ENCODE results near the gene C1orf146.
"Not testable (repeated sequence)": the region's sequence is repeated elsewhere in the genome, so short reads cannot be mapped to it uniquely, and the experiment has no call there.

The C1orf146 gene

DNA sequence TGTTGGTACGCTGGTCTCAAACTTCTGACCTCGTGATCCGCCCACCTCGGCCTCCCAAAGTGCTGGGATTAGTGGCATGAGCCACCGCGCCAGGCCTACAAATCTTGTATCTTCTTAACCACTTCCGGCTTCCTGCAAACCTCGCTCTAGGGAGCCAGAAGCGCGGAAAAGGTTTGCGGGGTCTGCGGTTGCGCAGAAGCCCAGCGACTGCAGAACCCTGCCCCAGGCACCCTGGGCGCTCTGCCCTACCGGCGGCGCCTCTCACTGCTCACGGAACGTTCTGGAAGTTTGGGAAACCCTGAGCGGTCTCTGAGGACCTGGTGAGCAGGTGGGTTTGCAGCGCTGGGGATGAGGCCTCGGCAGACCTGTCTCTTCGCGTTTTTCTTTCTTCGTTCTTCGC is at the start of gene C1orf146:
TSS of gene C1orf146 (plus strand) at position 195 of the 400 bp plus-strand sequence. CDS start 13,506 bp downstream, outside the sequence.
- no peak for FAIRE-seq

DNA sequence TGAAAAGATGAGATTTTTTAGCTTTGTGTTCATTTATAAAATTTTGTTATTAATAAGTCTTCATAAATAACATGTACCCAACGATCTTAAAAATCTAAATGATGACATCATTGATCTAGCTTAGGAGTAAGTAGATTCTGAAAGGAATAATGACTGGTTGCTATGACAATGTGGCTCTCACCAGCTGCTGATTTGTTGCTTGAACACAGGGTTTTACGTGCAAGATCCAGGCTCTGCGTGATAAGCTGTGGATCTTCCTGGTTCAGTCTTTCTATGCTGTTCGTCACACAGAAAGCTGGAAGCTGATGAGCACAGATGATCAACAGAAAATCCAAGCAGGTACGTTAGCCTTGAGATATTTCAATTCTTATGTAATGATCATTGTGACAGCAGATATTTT is 49.1 kb upstream of the C1orf146 start:
- FAIRE-seq: no peak

DNA sequence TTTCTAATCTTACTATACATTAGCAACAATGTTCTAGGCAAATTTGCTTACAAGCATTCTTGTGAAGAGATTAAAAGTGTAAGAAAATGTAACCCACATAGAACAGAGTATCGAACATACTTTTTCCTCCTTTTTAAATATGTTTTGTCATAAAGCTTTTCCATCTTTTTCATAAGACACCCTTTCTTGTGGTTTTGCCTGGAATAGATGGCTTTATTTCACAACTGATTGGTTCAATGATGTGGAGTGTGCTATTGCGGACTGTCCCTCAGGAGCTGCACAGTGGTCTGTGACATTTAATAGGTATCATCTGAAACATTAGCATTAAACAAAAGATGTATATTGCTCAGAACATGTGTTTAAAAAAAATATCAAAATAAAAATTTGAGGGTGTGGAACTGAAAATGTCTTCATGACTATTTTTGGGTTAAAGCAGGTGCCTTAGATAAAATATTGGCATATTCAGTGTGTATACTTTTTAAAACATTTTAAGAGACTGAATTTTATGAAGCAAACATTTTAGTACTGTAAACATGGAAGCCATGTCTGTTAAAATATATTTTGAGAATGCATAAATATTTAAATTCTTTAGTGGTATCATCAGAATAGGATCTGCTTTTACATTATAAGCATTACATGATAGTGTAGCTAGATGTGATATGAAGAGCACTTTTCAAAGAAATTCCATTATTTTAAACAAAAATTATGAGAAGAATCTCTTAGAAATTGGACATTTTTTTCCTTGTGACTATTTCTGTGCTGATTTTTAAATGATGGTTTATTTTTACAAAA is 48.3 kb upstream of the C1orf146 start:
- no peak for FAIRE-seq

- FAIRE-seq: no peak
These were observed 33.1 kb upstream of the C1orf146 start for GRCh38 chr1:92184632-92185031.

GRCh38 chr1:92186081-92186480 is 31.6 kb upstream of the C1orf146 start:
- no peak for FAIRE-seq

- no peak for FAIRE-seq
These were observed 29.1 kb upstream of the C1orf146 start for GRCh38 chr1:92188436-92189255.

GRCh38 chr1:92191726-92192125 is 26.0 kb upstream of the C1orf146 start:
- FAIRE-seq: no peak

GRCh38 chr1:92192246-92192645 is 25.5 kb upstream of the C1orf146 start:
- FAIRE-seq: no peak

GRCh38 chr1:92194511-92194910 is 23.2 kb upstream of the C1orf146 start:
- no peak for FAIRE-seq

DNA sequence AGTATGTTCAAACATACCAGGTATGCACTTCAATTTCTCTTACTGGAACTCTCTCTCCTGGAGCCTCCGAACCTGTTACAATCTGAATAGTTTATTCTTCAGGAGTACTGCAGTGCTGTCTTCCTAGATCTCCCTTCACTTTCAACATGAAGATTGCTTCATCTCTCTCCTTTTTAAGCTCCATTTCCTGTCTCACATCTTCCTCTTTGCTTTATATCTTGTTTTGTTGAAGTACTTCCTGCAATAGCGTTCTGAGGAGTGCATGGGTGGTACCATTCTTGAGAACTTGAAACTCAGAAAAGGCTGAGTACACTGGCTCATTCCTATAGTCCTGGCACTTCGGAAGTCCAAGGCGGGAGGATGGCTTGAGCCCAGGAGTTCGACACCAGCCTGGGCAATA is 15.7 kb upstream of the C1orf146 start:
- no peak for FAIRE-seq

DNA sequence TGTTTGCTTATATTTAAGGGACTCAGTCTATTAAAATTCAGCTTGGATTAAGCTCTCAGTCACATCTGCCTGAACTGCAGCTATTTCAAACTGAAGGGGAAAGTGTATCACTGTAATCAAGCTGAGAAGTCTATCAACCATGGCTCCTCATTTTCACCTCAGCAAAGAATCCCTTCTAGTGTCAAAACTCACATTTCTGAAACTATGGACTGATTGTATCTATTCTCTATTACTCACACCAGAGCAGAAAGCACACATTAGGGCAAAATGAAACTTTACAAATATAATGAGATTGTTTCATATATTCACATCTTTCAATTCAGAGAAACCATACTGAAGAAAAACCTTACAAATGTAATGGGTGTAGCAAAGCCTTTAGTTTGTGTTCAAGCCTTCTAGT is 14.6 kb upstream of the C1orf146 start:
- FAIRE-seq: no peak

DNA sequence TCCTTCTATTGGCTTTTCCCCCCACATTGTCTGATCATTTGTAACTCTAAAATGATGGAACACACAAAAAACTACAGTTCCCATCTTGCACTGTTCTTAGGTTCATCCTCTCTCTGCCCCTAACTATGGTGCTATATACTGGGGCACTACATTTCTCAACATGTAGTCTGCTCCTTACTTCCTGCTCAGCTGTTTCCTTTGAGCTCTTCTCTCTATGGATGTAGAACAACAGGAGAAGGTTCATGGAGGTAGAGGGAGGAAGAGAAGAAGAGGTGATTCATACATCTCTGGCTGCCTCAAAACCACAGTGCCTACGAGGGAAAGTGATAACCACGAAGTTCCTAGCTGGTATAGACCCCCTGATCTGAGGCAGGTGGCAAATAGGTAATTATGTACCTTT is 7.0 kb upstream of the C1orf146 start:
- FAIRE-seq: no peak

DNA sequence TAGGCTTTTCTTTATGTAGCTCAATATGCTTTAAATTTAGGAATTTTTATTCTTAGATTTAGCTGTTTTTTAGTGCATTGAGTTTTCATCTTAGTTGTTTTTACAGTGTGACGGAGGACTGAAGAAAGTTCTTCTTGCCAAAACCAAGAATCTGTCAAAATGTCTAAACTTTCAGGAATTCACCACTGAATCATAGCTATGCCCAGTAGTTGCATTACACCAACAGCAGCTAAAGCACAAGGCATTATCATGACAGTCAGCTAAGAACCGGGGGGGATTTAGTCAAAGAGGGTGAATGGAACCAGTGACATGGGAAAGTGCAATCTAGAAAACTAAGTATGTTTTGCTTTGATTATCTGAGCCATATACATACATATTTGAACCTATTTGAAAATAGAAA is 6.5 kb upstream of the C1orf146 start:
- FAIRE-seq: no peak

- FAIRE-seq: no peak
These were observed 844 bp downstream of the C1orf146 start for GRCh38 chr1:92218559-92218958.

DNA sequence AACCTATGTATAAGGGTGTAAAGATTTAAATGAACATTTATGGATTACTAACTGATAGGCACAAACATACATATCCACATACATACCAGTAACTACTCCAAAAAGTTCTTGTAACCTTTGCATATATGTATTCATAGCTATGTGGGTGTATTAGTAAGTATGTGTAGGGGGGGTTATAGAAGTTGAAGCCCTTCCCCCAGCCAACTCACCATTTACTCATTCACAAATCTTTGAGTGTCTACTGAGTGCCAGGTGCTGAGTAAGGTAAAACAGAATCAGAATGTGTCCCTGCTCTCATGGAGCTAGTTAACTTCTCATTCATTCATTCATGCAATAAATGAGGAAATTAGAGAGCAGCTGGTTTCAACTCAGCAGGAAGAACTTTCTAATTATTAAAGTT is 1.3 kb downstream of the C1orf146 start:
- FAIRE-seq: no peak

DNA sequence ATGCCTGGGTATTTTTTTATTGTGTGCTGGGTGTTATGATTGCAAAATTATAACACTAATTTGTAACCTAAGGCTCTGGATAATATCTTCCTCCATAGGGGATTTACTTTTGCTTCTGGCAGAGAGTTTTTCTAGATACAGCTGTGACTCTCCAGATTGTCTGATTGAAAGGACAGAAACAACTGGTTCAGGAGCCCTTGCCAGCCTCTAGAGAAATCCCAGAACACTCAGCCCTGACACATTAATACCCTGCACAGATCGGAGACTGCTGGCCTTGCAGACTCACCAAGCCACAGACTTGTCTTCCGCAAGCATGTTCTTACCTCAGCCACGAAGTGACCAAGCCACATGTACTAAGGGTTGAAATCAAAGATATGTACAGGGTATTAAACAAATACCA is 10.7 kb downstream of the C1orf146 start:
- no peak for FAIRE-seq

- no peak for FAIRE-seq
These were observed 13.0 kb downstream of the C1orf146 start for GRCh38 chr1:92230736-92231135.

DNA sequence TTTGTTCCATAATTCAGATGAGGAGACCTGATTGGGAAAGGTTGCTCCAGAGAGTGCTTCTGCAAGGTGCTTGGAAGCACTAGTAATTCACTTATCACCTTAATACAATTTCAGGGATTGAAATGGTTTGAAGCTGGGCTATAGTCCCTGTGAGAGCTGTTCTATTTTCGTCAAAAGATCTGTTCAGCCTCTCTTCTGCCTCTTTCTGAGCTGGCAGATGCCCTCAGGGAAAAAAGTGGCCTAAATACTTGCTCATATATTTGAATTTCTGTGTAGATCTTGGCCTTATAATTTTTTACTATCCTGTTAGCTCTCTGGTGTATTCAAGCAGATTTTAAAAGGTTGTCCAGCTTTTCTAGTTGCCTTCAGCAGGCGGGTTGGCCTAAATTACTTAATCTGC is 22.3 kb downstream of the C1orf146 start:
- no peak for FAIRE-seq

GRCh38 chr1:92244376-92244775 is 26.7 kb downstream of the C1orf146 start:
- no peak for FAIRE-seq

- FAIRE-seq: not testable (repeated sequence)
These were observed 37.0 kb downstream of the C1orf146 start for GRCh38 chr1:92254714-92255113.

GRCh38 chr1:92259350-92259749 is 41.6 kb downstream of the C1orf146 start:
- FAIRE-seq: no peak

DNA sequence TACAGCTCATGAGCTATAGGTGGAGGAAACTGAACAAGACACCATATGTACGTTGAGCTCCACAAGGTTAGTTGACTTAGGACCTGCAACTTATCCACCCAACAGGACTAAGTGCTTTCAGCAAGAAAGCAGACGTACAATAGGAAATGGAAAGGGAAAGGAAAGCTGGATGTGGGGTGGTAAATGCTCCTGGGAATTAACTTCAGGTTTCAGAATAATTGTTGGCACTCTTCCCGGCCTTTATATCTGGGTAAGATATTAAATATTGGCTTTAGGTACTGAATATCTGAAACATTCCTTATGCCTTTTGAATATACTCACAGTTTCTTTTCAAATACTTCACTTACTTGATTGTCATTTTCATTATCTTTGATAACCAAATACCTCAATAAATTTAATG is 44.8 kb downstream of the C1orf146 start:
- FAIRE-seq: no peak

- FAIRE-seq: no peak
These were observed 55.3 kb downstream of the C1orf146 start for GRCh38 chr1:92273039-92273438.

DNA sequence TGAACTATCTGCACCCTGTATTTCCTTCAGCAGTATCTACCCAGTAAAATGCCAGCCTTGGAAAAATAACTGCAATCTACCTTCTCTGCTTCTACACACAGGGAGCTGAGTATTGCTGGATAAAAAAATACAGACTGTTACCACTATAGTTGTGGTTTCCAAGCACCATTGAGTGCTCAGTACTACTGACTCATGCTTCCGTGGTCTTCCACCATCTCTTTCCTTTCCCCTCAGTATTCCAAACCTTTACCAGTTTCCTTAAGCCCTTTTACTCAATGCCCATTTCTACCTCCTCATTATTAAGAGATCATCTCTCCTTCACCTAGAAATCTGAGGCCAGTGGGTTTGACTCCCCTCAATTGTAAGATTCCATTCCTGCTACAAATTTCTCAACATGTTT is 57.2 kb downstream of the C1orf146 start:
- no peak for FAIRE-seq

Data from colon (tissue), 2 donors.